NK-92 (cell line): ENCODE measurements around the gene GPC6.

Experiments
- DNase-seq: peaks from one replicate; lab custom pipeline; 2025; ENCODE audit not compliant: unreplicated experiment; lab: John Stamatoyannopoulos, UW

The GPC6 gene

DNA sequence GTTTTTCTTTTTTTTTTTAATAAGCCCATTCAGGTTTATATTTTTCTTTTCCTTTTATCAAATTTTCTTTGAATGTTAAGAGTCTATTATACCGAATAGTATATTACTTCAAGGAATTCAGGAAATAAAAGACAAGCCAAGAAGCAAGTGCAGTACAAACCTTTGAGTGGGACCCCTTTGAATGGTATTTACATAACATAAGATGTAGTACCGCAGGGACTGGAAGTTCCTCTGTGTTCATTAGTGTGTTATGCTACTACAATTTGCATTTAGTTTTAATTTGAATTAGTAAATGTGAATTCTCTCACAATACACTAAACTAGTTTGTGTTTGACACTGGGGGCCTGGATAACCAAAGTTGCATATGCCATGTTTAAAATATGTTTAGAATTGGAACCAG is 913.4 kb downstream of the GPC6 start:
- DNase-seq: no peak

- no peak for DNase-seq
Measured at GRCh38 chr13:94140511-94140910, 913.9 kb downstream of the GPC6 start.

DNA sequence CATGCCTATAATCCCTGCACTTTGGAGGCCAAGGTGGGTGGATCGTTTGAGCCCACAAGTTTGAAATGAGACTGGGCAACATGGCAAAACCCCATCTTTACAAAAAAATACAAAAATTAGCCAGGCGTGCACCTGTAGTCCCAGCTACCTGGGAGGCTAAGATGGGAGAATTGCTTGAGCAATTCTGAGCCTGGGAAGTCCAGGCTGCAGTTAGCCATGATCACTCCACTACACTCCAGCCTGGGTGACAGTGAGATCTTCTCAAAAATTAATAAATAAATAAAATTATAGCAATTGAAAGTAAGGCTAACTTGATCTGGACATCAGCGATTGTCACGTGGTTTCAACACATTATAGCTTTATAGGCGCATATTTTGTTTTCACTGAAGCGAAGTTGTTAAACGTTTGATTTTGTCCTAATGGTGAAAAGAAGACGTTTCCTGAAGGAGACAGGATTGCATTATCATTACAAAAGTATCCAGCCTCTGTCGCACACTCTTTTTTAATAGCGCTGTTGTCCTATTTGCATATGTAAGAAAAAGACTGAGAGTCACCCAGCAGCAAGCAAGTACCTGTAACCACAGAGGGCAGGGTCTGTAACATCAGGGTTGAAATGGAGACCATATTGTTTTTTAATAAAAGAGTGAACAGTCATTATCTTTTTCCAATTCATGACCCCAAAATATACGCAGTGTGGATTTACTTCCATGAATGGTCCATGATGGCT is 917.2 kb downstream of the GPC6 start:
- no peak for DNase-seq

DNA sequence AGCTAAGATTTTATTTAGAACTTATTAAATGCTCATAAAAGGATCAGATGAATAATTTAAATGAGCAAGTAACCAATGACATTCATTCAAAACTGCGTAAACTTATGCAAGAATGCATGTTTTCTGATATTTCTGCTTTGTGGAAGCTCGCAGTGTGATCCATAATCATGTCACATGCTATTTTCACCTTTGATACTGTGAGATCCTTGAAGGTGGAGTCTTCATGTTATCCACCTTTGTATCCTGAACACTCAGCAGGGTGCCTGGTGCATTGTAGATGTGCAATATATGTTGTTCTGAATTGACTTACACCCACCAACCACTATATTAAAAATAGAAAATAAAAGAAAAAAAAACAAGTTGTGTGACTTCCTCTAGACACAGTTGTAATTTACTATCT is 919.4 kb downstream of the GPC6 start:
- no peak for DNase-seq

- DNase-seq: no peak
Measured at GRCh38 chr13:94153586-94153985, 927.0 kb downstream of the GPC6 start.

DNA sequence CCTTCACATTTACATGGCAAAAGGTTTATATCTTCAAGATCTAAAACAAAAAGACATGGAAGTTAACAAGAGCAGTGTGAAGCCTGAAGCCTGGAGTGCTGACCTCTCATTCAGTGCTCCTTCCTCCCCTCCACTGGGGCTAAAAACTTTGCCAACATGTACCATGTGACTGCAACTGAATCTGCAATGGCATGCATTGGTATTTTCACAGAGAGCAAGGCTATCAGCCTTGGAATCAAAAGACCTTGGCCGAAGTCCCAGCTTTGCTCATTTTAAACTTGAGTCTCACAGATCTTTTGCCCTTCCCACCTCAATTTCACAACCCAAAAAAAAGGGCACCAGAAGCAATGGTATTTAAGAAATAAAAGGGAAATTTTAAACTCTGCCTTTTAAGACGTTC is 927.8 kb downstream of the GPC6 start:
- DNase-seq: no peak

DNA sequence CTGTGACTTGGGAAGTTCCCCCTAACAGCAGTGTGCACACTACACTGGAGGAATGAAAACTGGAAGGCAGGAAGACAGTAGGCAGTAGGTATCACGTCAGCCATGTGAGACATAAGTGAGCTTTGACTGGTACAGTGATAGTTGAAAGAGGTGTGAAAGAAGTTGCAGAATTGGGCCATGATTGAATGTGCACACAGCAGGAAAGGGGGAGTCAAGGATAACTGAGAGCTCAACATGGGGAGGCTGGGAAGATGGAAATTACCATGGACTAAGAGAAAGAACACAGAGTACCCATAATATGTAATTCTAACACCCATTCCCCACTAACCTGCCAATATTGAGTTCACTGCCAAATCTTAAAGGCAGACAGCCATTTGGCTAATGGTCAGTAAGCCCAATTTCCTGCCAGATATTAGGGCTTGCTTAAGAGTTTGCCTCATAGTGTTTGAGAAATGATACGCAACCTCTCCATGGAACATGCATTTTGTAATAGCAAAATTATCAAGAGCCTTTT is 931.2 kb downstream of the GPC6 start:
- DNase-seq: no peak

DNA sequence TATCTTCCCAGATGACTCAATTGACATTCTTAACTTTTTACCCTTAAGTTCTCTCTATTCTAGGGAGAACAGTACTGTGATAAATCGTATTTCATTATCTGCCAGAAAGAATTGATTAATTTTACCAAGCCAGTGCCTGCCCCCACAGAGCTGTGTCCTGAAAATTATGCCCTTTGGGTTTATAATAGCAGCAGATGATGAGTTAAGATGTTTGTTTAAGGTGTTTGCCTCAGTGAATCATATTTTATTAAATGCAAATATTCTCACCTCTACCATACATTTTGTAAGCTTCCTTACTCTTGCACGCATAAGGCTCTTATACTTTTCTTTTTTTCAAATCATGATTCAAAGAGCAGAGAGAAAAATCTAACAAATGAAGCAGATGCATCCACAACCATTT is 934.3 kb downstream of the GPC6 start:
- DNase-seq: no peak

DNA sequence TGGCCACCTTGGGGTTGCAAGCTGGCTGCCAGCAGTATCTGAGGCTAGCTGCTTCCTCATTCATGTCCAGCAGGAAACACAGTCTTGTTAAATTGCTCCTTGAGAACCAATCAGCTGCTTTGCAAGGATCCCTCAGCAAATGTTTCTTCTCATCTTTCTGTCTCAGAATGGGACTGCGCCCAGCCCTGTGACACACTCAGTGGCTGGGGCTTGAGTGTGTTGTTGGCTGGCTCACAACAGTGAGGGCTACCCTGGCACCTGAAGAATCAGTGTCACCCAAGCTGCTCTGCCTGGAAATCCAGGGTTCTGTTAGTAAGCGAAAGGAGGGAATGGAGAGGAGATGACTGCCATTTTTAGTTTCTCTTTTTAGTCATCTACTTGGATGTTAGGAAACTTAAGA is 935.7 kb downstream of the GPC6 start:
- no peak for DNase-seq

DNA sequence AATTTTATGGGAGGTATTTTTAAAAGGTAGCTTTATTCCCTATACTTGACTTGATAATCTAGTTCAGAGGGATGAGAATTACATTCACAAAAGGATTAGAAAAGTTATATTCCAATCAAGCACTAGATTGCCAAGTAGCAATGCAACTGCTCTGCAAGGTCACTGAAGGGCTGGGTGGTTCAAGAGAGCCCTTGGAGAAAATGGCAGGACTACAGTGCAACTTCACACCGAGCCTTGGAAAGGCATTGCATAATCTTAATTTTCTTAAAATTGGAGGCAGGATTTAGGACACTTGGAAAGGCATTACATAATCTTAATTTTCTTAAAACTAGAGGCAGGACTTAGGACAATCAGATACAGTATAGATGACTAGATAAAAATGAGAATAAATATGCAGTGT is 936.9 kb downstream of the GPC6 start:
- DNase-seq: no peak

DNA sequence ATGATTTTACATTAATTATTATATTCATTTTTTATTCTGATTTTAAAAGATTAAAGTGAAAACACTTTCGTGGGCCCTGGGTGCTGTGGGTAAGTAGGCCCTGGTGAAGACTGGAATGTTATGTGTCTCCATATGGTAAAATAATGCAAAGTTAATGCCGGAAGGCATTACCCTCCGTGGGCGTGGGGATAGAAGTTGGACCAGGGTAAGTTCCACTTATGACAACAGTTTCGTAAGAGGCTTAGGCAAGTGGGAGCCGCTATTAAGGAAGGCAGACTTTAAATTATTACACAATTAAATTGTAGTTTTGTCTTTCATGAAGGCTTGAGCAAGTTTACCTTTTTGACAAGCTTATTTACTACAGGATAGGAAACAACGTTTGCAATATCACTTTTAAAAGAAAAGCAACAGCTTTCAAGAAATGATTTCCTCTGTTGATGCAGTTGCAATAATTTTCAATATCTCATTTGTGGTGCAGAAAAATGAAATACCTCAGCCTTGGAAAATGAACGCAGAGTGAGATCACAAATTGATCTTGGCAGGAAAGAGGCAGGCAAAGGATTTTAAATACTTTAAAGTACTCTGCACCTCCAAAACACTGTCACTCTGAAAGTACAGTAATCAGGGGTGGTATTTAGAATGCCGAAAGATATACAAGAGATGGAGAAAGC is 942.3 kb downstream of the GPC6 start:
- no peak for DNase-seq

DNA sequence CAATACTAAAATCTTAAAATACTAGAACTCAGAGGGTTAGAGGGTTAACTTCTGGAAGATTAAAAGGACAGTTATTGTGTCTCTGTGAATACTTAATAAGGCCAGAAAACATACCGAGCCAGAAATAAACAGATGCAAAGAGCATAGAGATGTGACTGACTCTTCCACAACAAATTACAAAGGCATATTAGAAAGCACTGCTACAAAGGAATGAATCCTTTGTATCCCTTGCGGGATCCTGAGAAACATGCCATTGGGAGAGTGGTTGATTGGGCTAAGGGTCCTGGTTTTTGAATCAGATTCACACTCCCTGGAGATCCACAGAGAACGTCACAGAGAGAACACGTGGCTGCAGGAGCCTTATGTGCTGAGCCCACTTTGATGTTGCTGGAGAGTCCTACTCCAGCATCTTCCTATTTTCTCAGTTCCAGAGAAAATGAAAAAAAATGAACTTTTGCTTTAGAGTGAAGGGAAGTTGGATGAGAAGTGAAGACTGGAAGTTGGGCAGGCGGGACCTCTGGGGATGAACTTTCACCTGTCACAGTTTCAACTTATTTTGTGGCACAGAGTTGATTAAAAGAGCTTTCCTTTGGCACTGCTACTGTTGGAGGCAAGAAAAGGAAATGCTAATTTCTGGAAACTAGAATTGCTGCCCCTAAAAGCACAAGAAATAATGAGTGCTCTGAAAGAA is 943.0 kb downstream of the GPC6 start:
- no peak for DNase-seq

- DNase-seq: no peak
Measured at GRCh38 chr13:94170145-94170571, 943.6 kb downstream of the GPC6 start.

GRCh38 chr13:94172416-94172815 is 945.8 kb downstream of the GPC6 start:
- no peak for DNase-seq

DNA sequence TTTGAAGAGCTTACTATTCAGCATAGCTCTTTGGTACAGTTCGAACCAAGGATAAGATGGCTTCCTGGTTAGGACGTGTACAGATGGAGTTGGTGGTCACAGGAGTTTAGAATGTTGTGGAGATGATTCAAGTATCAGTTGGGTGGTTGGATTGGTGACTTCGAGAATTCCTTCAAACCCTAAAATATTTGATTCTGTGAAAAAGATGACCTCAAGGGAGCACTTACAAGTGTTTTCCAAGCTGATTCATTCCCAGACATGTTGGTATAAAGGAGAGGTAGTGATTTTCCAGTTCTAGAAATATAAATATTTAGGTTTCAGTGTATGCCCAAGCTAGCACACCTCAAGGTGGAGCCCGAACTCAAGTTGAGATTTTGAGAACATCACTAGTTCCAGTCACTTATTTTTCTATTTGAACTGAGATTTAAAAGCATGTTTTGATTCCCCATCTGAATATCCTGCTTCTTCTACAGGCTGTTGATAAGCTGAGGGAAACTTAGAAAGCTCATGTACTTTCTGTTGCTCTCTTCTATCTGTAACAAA is 946.8 kb downstream of the GPC6 start:
- no peak for DNase-seq

- no peak for DNase-seq
Measured at GRCh38 chr13:94174009-94174408, 947.4 kb downstream of the GPC6 start.

GRCh38 chr13:94175076-94175475 is 948.5 kb downstream of the GPC6 start:
- DNase-seq: no peak

- no peak for DNase-seq
Measured at GRCh38 chr13:94176561-94176960, 950.0 kb downstream of the GPC6 start.

GRCh38 chr13:94177041-94177440 is 950.4 kb downstream of the GPC6 start:
- DNase-seq: no peak

DNA sequence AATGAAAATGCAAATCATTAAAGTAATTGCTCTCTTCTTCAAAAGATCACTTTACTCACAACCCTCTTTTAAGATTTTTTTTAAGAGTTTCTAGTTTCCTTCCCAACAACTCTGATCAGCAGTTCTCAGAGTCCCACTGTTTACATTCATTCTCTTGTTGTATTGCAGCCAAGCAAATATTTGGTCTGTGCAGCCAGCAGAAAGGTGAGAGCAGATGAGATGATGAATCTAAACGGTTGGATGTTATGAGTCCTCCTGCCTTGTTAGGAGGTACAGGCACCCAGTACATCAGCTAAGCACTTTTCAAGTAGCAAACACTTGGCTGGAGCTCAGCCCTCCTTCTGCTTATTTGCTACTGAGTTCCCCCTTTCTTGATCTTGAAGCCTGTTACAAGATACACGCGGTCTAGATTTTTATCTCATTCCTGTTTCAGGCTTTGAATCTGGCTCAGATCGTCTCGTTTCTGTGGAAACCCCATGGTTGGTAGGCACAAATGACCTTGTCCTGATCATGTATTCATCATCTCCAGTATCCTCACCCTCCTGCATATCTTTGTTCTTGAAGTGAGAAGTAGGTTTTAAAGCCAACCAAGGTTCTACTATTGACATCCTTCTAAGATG is 952.1 kb downstream of the GPC6 start:
- DNase-seq: no peak

DNA sequence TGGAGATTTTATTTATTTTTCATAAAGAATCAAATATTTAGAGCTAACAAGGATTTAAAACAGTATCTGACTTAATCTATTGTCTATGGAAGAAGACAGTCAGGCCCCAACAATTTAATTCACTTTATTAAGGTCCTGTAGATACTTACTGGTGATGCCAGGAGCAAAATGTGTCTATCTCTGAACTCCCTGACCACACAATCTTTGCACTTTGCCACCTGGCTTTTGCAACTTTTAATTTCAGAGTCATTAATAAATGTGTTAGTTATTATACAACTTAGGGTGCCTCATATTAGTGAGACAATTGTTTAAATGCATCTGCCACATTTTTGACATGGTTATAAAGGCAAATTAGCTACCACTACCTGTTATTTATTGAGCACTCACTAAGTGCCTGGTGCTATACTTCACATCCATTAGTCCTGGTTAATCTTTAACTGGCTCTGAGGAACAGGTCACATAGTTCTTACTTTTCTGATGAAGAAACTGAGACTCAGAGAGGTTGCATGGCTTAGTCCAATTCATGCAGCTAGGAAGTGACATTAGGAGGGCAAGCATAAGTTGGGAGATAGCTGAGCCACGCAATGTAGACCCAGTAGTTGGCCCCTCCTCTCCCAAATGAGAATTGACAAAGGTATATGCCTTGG is 955.0 kb downstream of the GPC6 start:
- no peak for DNase-seq
